Activated T-cell treated with anti-CD3 and anti-CD28 coated beads, Interleukin-2, amount 50 U/mL, for 24 hours (primary cell): ENCODE data around the gene ARMH1.
"Not testable (repeated sequence)": the region's sequence is repeated elsewhere in the genome, so short reads cannot be mapped to it uniquely, and the experiment has no call there.

Experiments
- DNase-seq: peaks from one replicate; pipeline ENCODE4 v3.0.0-alpha.2; 2020
- H3K27ac Mint-ChIP-seq: 2 replicates; pipeline ENCODE4 v1.8.0; 2020; ENCODE audit warnings: mild to moderate bottlenecking, mixed read lengths
- H3K27me3 Mint-ChIP-seq: 2 replicates; pipeline ENCODE4 v1.8.0; 2020; ENCODE audit warnings: mixed read lengths
- H3K36me3 Mint-ChIP-seq: 2 replicates; pipeline ENCODE4 v1.8.0; 2020; ENCODE audit warnings: low read depth, mixed read lengths
- H3K4me1 Mint-ChIP-seq: 2 replicates; pipeline ENCODE4 v1.8.0; 2020; ENCODE audit warnings: low read depth, mixed read lengths
- H3K4me3 Mint-ChIP-seq: 2 replicates; pipeline ENCODE4 v1.8.0; 2020; ENCODE audit warnings: mild to moderate bottlenecking, moderate library complexity, mixed read lengths
- H3K9me3 Mint-ChIP-seq: 2 replicates; pipeline ENCODE4 v1.8.0; 2020; ENCODE audit warnings: mixed read lengths

Gene ARMH1

DNA sequence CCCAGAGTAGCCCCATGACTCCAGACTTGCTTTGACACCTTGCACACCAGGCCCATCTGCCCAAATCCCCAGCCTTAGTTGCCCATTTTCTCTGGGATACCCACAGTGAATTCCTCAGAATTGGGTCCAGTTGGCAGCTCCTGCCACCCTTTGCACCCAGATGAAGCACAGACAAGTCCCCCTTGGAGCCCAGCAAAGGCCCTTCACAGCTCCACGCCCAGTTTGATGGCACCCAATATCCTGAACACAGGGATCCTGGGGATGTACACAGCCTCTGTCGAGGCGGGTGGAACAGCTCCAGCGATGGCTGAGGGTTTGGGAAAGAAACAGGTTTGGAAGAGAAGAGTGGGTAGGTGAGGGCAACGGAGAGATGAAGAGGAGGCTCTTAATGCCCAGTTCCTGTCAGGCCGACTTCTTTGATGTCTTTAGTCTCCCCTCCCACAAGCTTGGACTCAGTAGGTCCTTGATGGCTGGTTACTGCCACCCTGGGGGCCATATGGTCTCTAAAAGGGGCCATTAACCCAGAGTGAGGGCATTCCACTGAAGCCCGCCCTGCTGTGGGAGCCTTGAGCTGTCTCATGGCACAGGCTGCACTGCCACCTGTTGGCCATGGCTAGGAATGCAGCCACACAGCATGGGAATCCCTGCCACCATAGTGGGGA is 21.9 kb upstream of the ARMH1 start:
- no peaks in the 10 kb centered on the region for H3K9me3 Mint-ChIP-seq
- H3K36me3 Mint-ChIP-seq, result peaks cover 60% of the 10 kb centered on the region
- DNase-seq, result peak; percentile 86
- no peaks in the 10 kb centered on the region for H3K27me3 Mint-ChIP-seq
- no peak overlapping the region for H3K4me3 Mint-ChIP-seq
- H3K27ac Mint-ChIP-seq, result peak overlapping the region; percentile 56
- no peaks in the 10 kb centered on the region for H3K4me1 Mint-ChIP-seq

DNA sequence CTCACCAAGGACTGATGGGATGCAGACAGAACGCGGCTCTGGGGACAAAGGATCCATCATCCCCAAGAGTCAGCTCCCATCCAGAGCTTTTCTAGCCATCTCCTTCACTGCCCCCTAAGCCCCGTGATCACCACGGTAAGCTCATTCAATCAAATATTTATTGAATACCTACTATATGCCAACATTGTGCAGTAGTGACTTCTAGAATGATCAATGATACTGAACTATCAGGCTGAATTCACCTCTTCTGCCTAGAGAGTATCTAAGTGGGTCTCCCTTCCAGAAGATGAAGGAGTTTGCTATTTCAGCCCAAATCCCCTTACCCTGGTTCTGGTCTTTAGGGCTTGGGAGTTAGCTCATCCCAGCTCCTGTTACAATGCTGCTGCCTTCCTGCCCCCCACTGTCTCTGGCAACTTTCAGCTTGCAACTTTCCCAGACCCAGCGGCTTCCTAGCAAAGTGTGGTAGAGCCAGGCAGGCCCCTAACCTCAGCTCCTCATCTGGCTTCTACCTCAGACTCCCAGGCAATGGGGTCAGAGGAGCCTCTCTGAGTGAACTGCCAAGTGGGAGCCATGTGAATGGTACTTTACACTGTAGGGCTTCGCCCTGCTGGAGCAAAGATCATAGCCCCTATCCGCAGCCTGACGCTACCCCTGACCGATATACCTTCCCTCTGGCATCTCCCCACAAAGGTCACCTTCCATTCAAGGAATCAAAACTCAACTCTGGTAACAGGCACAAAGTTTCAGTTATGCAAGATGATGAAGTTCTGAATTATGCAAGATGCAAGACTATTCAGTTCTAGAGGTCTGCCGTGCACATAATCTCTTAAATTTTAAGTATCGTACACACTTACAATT is 21.2 kb upstream of the ARMH1 start:
- Mint-ChIP-seq H3K27me3 (no peaks in the 10 kb centered on the region), H3K36me3 (peaks cover 52% of the 10 kb centered on the region), H3K27ac (no peak overlapping the region), H3K4me3 (no peak overlapping the region), H3K9me3 (no peaks in the 10 kb centered on the region), H3K4me1 (no peaks in the 10 kb centered on the region)
- no peak for DNase-seq

DNA sequence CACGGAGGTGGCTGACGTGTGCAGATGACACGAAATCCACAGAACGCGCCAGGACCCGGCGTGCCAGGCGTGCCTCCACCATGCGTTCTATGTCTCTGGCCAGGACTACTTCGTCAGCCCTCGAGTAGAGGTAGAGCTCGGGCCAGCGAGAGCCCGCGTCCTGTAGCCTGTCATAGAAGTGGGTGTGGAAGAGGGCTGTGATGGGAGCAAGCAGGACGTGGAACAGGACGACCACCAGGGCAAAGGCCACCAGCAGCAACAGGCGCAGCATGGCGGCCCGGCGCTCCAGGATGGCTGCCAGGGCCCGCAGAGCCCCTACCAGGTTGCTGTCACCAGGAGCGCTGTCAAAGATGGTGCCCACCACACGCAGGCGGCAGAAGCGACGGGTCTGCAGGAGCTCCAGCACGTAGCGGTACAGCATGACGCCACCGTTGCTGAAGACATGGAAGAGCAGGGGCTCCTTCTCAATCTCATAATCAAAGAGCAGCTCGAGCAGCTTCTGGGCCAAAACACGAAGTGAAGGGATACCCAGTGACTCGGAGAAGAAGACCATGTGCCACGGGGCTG is 19.8 kb upstream of the ARMH1 start:
- Mint-ChIP-seq H3K36me3 (peaks cover 39% of the 10 kb centered on the region), H3K27me3 (no peaks in the 10 kb centered on the region), H3K4me3 (no peak overlapping the region), H3K27ac (no peak overlapping the region), H3K9me3 (no peaks in the 10 kb centered on the region), H3K4me1 (no peaks in the 10 kb centered on the region)
- no peak for DNase-seq

GRCh38 chr1:44655609-44656008 is 18.9 kb upstream of the ARMH1 start:
- DNase-seq, result no peak

DNA sequence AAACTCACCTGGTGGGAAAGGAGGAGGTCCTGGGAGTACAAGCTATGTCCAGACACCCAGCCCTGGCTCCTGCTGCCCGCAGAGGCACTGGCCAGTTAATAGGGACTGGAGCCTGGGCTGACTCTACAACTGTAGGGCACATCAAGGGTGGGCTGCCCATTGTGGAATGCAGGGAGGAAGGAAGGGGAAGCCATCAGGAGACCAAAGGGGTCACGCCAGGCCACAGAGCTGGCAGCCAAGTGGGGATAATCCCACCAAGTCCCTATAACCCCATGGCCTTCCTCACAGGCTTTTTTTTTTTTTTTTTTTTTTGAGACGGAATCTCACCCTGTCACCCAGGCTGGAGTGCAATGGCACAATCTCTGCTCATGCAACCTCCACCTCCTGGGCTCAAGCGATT is 14.9 kb upstream of the ARMH1 start:
- H3K4me3 Mint-ChIP-seq, result no peak overlapping the region
- H3K36me3 Mint-ChIP-seq, result peaks cover 3% of the 10 kb centered on the region
- H3K27ac Mint-ChIP-seq, result no peak overlapping the region

More at GRCh38 chr1:44655609-44656008, 18.9 kb upstream of the ARMH1 start:
- H3K27me3 Mint-ChIP-seq, result no peaks in the 10 kb centered on the region
- H3K27ac Mint-ChIP-seq, result no peak overlapping the region
- H3K4me3 Mint-ChIP-seq, result no peak overlapping the region
- no peaks in the 10 kb centered on the region for H3K9me3 Mint-ChIP-seq
- H3K4me1 Mint-ChIP-seq, result no peaks in the 10 kb centered on the region
- peaks cover 30% of the 10 kb centered on the region for H3K36me3 Mint-ChIP-seq

DNA sequence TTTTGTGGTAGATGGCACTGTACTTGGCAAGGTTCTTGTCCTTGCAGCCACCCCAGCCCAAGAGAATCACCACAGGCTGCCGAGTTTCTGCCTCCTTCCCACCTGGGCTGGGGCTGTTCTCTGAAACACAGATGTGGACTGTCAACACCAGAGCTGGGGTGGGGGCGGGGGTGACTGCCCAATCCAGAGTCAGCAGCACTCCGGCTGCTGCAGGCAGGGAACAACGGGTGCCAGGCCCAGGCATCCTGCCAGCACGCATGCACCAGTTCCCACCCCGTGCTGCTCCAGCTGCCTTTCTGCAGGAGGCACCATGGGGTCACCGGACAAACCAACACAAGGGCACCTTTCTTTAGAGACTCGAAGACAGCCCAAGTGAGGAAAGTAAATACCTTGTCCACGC is 14.3 kb upstream of the ARMH1 start:
- Mint-ChIP-seq H3K9me3 (no peaks in the 10 kb centered on the region), H3K36me3 (no peaks in the 10 kb centered on the region), H3K27ac (no peak overlapping the region), H3K27me3 (no peaks in the 10 kb centered on the region), H3K4me3 (no peak overlapping the region), H3K4me1 (peaks cover 15% of the 10 kb centered on the region)
- DNase-seq, result no peak

More for the DNA sequence above, 14.9 kb upstream of the ARMH1 start:
- Mint-ChIP-seq H3K9me3 (no peaks in the 10 kb centered on the region), H3K4me1 (peaks cover 9% of the 10 kb centered on the region), H3K27me3 (no peaks in the 10 kb centered on the region)
- no peak for DNase-seq

DNA sequence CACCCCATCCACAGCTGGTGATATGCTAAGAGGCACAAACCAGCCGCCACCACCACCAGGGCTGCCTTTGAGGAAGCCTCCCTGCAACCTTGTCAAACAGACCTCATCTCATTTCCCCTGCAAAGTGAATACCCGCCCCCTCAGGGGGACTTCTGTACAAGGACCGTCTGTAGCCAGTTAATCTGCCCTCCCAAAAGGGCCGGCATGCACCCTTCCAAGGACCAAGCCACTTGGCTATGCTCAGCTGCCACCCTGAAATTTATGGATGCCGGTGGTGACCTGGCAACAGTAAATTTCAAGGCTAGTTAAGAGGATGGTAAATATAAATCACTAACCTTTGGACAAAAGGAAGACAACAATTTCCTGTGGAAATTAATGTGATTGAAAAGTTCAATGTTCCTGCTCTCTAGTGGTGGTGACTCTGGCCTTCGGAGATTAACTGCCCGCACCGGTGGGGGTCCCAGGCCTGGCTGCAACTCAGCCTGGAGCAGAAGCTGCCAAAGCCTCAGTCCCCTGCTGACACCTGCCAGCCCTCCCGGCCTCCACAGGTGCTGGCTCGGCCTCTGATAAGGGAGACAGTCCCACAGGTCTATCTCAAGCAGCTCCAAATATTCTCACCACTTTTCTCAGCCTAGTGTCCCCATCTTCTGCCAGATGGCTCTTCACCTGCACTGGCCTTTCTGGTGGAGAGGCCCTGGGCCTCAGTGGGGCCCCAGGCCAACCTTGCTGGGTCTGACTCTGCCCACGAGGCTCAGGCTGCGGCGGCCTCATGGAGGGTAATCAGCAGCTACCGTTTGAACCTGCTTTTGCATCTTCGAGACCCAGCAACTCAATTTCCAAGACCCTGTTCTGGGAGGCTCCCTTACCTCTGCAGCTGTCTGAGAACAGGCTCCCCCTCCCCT is 12.5 kb upstream of the ARMH1 start:
- Mint-ChIP-seq H3K27ac (no peak overlapping the region), H3K27me3 (no peaks in the 10 kb centered on the region), H3K9me3 (no peaks in the 10 kb centered on the region), H3K4me1 (peaks cover 16% of the 10 kb centered on the region), H3K36me3 (no peaks in the 10 kb centered on the region), H3K4me3 (no peak overlapping the region)
- no peak for DNase-seq

GRCh38 chr1:44662683-44663030 is 11.9 kb upstream of the ARMH1 start:
- Mint-ChIP-seq H3K27me3 (no peaks in the 10 kb centered on the region), H3K4me3 (no peak overlapping the region), H3K4me1 (peaks cover 16% of the 10 kb centered on the region), H3K9me3 (no peaks in the 10 kb centered on the region), H3K36me3 (no peaks in the 10 kb centered on the region), H3K27ac (no peak overlapping the region)
- no peak for DNase-seq

DNA sequence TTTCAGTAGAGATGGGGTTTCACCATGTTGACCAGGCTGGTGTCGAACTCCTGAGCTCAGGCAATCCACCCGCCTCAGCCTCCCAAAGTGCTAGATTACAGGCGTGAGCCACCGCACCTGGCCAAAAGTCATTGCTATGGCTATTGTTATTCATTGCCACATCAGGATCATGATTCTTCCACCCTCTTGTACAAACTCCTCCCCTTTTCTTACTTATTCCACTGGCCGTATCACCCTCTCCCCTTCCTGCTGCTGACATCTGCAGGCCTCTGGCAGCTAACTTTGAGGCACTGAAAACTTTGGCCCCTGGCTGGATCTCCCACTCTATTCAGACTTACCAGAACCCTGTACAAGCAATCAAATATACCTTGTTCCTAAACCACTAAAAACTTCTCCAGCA is 11.1 kb upstream of the ARMH1 start:
- H3K27ac Mint-ChIP-seq, result no peak overlapping the region
- peaks cover 16% of the 10 kb centered on the region for H3K4me1 Mint-ChIP-seq
- no peaks in the 10 kb centered on the region for H3K27me3 Mint-ChIP-seq

DNA sequence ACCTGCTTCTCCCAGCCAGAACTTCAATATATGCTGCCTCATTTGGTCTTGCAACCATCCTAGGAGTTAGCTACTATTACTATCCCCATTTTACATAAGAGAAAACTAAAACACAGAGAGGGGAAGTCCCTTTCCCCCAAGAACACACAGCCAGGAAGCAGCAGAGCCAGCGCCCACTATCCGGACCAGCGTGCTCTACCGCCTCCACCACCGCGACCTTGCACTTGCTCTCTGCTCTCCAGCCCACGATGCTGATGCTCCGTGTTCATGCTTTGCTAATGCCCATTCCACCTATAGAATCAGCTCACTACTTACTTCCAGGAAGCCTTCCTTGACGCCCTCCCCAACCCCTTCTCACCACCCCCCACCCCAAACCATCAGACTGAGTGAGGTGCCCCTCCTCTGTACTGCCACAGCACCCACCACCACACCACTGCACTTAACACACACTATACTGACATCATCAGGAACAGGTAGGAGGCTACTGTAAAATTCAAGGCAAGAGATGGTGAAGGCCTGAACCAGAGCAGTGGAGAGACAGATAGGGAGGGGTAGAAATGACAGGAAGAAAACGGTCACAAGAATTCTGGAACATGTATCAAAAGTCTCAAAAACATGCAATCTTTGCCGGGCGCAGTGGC is 9.7 kb upstream of the ARMH1 start:
- Mint-ChIP-seq H3K4me1 (peaks cover 16% of the 10 kb centered on the region), H3K27me3 (no peaks in the 10 kb centered on the region), H3K9me3 (no peaks in the 10 kb centered on the region), H3K27ac (peak overlapping the region; percentile 30), H3K4me3 (peak overlapping the region; percentile 1), H3K36me3 (no peaks in the 10 kb centered on the region)
- peak; percentile 53 for DNase-seq

More for the DNA sequence above, 11.1 kb upstream of the ARMH1 start:
- DNase-seq, result no peak
- Mint-ChIP-seq H3K36me3 (no peaks in the 10 kb centered on the region), H3K4me3 (no peak overlapping the region), H3K9me3 (no peaks in the 10 kb centered on the region)

GRCh38 chr1:44666719-44667118 is 7.8 kb upstream of the ARMH1 start:
- not testable (repeated sequence) for H3K36me3 Mint-ChIP-seq, H3K27ac Mint-ChIP-seq, H3K9me3 Mint-ChIP-seq, H3K4me3 Mint-ChIP-seq, H3K27me3 Mint-ChIP-seq, DNase-seq
- H3K4me1 Mint-ChIP-seq, result peaks cover 16% of the 10 kb centered on the region

GRCh38 chr1:44670751-44671640 is 3.5 kb upstream of the ARMH1 start:
- H3K27me3 Mint-ChIP-seq, result no peaks in the 10 kb centered on the region
- H3K4me1 Mint-ChIP-seq, result peaks cover 30% of the 10 kb centered on the region
- H3K27ac Mint-ChIP-seq, result no peak overlapping the region
- no peaks in the 10 kb centered on the region for H3K9me3 Mint-ChIP-seq
- DNase-seq, result no peak
- H3K36me3 Mint-ChIP-seq, result no peaks in the 10 kb centered on the region
- H3K4me3 Mint-ChIP-seq, result no peak overlapping the region

DNA sequence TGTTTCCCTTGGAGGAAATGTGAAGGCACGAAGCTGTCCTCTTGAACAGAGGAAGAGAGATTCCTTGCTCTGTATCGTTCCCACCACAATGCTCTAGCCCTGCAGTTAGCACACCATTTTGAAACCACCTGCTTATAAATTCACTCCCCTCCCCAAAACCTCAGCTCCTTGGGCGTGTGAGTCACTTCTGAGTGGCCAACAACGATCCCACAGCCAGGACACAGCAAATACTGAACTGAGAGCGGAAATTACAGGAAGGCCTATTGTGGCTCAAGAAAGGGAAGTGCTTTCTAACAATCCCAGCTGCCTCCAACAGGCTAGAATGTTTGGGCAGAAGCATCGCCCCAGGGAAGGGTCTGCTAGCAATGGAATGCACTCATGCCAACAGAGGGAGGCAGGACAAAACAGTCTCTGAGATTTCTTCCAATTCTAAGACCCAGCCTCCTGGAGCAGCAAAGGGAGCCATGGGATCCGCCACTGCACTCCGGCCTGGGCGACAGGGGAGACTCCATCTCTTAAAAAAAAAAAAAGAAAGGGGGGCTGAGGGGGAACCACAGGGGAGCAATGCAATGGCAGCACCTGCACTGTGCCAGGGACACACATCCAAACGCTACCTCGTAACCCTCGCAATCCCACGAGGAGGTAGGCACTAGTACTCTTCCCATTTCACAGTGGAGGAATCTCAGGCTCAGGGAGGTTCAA is 2.1 kb upstream of the ARMH1 start:
- Mint-ChIP-seq H3K4me3 (peak overlapping the region; percentile 28), H3K36me3 (no peaks in the 10 kb centered on the region), H3K27ac (no peak overlapping the region), H3K9me3 (no peaks in the 10 kb centered on the region), H3K4me1 (peaks cover 30% of the 10 kb centered on the region), H3K27me3 (no peaks in the 10 kb centered on the region)
- no peak for DNase-seq
